Uterus (tissue), 4 donors: Measurements from ENCODE around the gene NENF. TPM values are rescaled to one million over a fixed set of nuclear protein-coding genes. Genes with fewer than 3 reads are reported as not detected.

ENCODE experiments used
- DNase-seq, 2 donors: peaks; one replicate each; pipeline ENCODE4 v3.0.0-alpha.2; 2019 to 2020
- H3K27ac ChIP-seq, 2 donors: fragments of 200-600 bp; sonication (generic); 1 replicate in 1 of 2; 2 replicates in 1 of 2; pipeline ENCODE4 v1.5.1; 2016 to 2018
- H3K27me3 ChIP-seq, 2 donors: fragments of 200-600 bp; sonication (generic); one replicate each; pipeline ENCODE4 v1.5.1; 2018 to 2019; ENCODE audit warnings: control low read depth in 1 of 2
- H3K36me3 ChIP-seq, 2 donors: fragments of 200-600 bp; sonication (generic); one replicate each; pipeline ENCODE4 v1.5.1; 2019; ENCODE audit warnings: control low read depth in 1 of 2
- H3K4me1 ChIP-seq, 2 donors: fragments of 200-600 bp; sonication (generic); one replicate each; pipeline ENCODE4 v1.5.1; 2018 to 2019; ENCODE audit warnings: control low read depth in 1 of 2
- H3K4me3 ChIP-seq, 2 donors: fragments of 200-600 bp; sonication (generic); 1 replicate in 1 of 2; 2 replicates in 1 of 2; pipeline ENCODE4 v1.5.1; 2018 to 2019; ENCODE audit warnings: mild to moderate bottlenecking in 1 of 2
- H3K9me3 ChIP-seq, 2 donors: fragments of 200-600 bp; sonication (generic); one replicate each; pipeline ENCODE4 v1.5.1; 2019; ENCODE audit warnings: control low read depth in 1 of 2
- CTCF ChIP-seq, 4 experiments: fragments of 200-600 bp in 2 of 4; fragments of 450-650 bp in 2 of 4; sonication (generic) in 2 of 4; IDR thresholded peaks; one replicate each; pipeline ENCODE4 v1.5.1; 2016 to 2019; ENCODE audit warnings: antibody characterized with exemption in 4 of 4, mild to moderate bottlenecking in 2 of 4, moderate library complexity in 1 of 4
- POLR2A ChIP-seq, 2 donors: fragments of 450-650 bp; IDR thresholded peaks; one replicate each; pipeline ENCODE4 v1.6.1; 2016; ENCODE audit warnings: antibody characterized with exemption in 2 of 2, mild to moderate bottlenecking in 1 of 2, moderate library complexity in 1 of 2
- intact Hi-C: fragments of 100-400 bp; cut with DNase I; formaldehyde crosslinking; loops from one replicate; pipeline ENCODE4 v1.15.1; 2023; ENCODE audit warnings: low total_unique reads
- total RNA-seq, 4 donors: library from RNA; depleted of rRNA in 3 of 4; stranded (reverse); fragments of >200 nt in 3 of 4; gene quantifications; one replicate each; pipeline versions ENCODE4 v1.1.0 to v1.2.4, GENCODE V29; 2014 to 2023
- donor health status: DM: yes; HTN: yes; CAD: no.

The NENF gene
- total RNA-seq, 4 donors from 2014 or later, result 35.0 to 180 (median 122) TPM

GRCh38 chr1:212397171-212397570, 35.5 kb upstream of the NENF start:
- DNase-seq, result no peak
- Histone ChIP-seq H3K36me3 (no peaks in the 10 kb centered on the region), H3K4me3 (no peak overlapping the region), H3K27me3 (no peaks in the 10 kb centered on the region), H3K4me1 (no peaks in the 10 kb centered on the region), H3K9me3 (peaks cover 0 to 5% of the 10 kb centered on the region in 2 donors), H3K27ac (no peak overlapping the region)
- no peak for TF ChIP-seq POLR2A (IDR thresholded peaks at IDR 0.05)
- no peak for TF ChIP-seq CTCF (IDR thresholded peaks at IDR 0.05)
- intact Hi-C loops, result no loop called here

- Histone ChIP-seq H3K4me1 (no peaks in the 10 kb centered on the region), H3K4me3 (no peak overlapping the region), H3K27ac (no peak overlapping the region), H3K27me3 (no peaks in the 10 kb centered on the region), H3K9me3 (peaks cover 0 to 5% of the 10 kb centered on the region in 2 donors), H3K36me3 (no peaks in the 10 kb centered on the region)
- intact Hi-C loops, result no loop called here
- TF ChIP-seq POLR2A (IDR thresholded peaks at IDR 0.05) (no peak), CTCF (IDR thresholded peaks at IDR 0.05) (no peak)
- no peak for DNase-seq
These were observed 31.7 kb upstream of the NENF start for GRCh38 chr1:212401042-212401441.

GRCh38 chr1:212401838-212402582, 30.7 kb upstream of the NENF start:
- Histone ChIP-seq H3K36me3 (no peaks in the 10 kb centered on the region), H3K4me3 (no peak overlapping the region), H3K9me3 (peaks cover 0 to 1% of the 10 kb centered on the region in 2 donors), H3K27ac (no peak overlapping the region), H3K4me1 (no peaks in the 10 kb centered on the region), H3K27me3 (no peaks in the 10 kb centered on the region)
- intact Hi-C loops, result no loop called here
- TF ChIP-seq CTCF (IDR thresholded peaks at IDR 0.05) (no peak), POLR2A (IDR thresholded peaks at IDR 0.05) (no peak)
- DNase-seq, result no peak

GRCh38 chr1:212402666-212403321, 29.9 kb upstream of the NENF start:
- H3K4me1 ChIP-seq, result no peaks in the 10 kb centered on the region
- H3K27ac ChIP-seq, result no peak overlapping the region
- no peak overlapping the region for H3K4me3 ChIP-seq
- H3K27me3 ChIP-seq, result no peaks in the 10 kb centered on the region
- DNase-seq, result no peak
- intact Hi-C loops, result no loop called here
- H3K9me3 ChIP-seq, result no peaks in the 10 kb centered on the region
- TF ChIP-seq POLR2A (IDR thresholded peaks at IDR 0.05), result no peak
- TF ChIP-seq CTCF (IDR thresholded peaks at IDR 0.05), result no peak
- no peaks in the 10 kb centered on the region for H3K36me3 ChIP-seq

- Histone ChIP-seq H3K27ac (no peak overlapping the region), H3K36me3 (no peaks in the 10 kb centered on the region), H3K4me3 (no peak overlapping the region), H3K9me3 (no peaks in the 10 kb centered on the region), H3K27me3 (no peaks in the 10 kb centered on the region), H3K4me1 (no peaks in the 10 kb centered on the region)
- no peak for DNase-seq
- intact Hi-C loops, result no loop called here
- TF ChIP-seq POLR2A (IDR thresholded peaks at IDR 0.05) (no peak), CTCF (IDR thresholded peaks at IDR 0.05) (no peak)
These were observed 22.4 kb upstream of the NENF start for GRCh38 chr1:212410231-212410820.
